GM18873 (cell line): ENCODE data around the gene ELAVL1.
"Not testable (repeated sequence)": the region's sequence is repeated elsewhere in the genome, so short reads cannot be mapped to it uniquely, and the experiment has no call there.

Source experiments
- ATAC-seq: cut with Tn5 transposase; IDR thresholded peaks from one replicate; pipeline ENCODE4 v1.9.1; 2021; ENCODE audit warnings: mild to moderate bottlenecking, moderate library complexity, moderate number of reproducible peaks; ENCODE audit not compliant: unreplicated experiment, low FRiP score

The ELAVL1 gene

GRCh38 chr19:7926021-7926726, 79.3 kb downstream of the ELAVL1 start, which contains the start of gene CTXN1:
Gene CTXN1 (minus strand): TSS chr19:7926135. CDS start chr19:7925538, 597 bp downstream.
- no peak for ATAC-seq

GRCh38 chr19:7925171-7925851, 80.1 kb downstream of the ELAVL1 start:
- ATAC-seq = no peak

- no peak for ATAC-seq
Observed at GRCh38 chr19:7924651-7925170, 80.7 kb downstream of the ELAVL1 start.

- ATAC-seq = no peak
Observed at GRCh38 chr19:7924241-7924640, 81.2 kb downstream of the ELAVL1 start.

- ATAC-seq = no peak
Observed at GRCh38 chr19:7923295-7924191, 81.9 kb downstream of the ELAVL1 start.

- ATAC-seq = no peak
Observed at GRCh38 chr19:7922836-7923195, 82.6 kb downstream of the ELAVL1 start.

GRCh38 chr19:7921967-7922835, 83.2 kb downstream of the ELAVL1 start:
- no peak for ATAC-seq

GRCh38 chr19:7921302-7921966, 84.0 kb downstream of the ELAVL1 start:
- ATAC-seq = no peak

- ATAC-seq = peak; percentile 29
Observed at GRCh38 chr19:7920519-7921301, 84.7 kb downstream of the ELAVL1 start.

- peak; percentile 48 for ATAC-seq
Observed at GRCh38 chr19:7919610-7920518, 85.6 kb downstream of the ELAVL1 start, which contains the start of gene SNAPC2. Gene SNAPC2 (plus strand): TSS chr19:7920338. CDS start chr19:7920367, 29 bp downstream.

- ATAC-seq = no peak
Observed at GRCh38 chr19:7918615-7919421, 86.6 kb downstream of the ELAVL1 start.

GRCh38 chr19:7918062-7918614, 87.3 kb downstream of the ELAVL1 start:
- not testable (repeated sequence) for ATAC-seq

- no peak for ATAC-seq
Observed at GRCh38 chr19:7917267-7918061, 88.0 kb downstream of the ELAVL1 start.

- ATAC-seq = no peak
Observed at GRCh38 chr19:7916955-7917266, 88.5 kb downstream of the ELAVL1 start.

- ATAC-seq = no peak
Observed at GRCh38 chr19:7916103-7916954, 89.1 kb downstream of the ELAVL1 start.
